ENCODE measurements around the gene SCNN1A. TPM values are rescaled to one million over a fixed set of nuclear protein-coding genes. Genes with fewer than 3 reads are reported as not detected.

Gene SCNN1A
- polyA plus RNA-seq, 1 experiment = 0.36 TPM

DNA sequence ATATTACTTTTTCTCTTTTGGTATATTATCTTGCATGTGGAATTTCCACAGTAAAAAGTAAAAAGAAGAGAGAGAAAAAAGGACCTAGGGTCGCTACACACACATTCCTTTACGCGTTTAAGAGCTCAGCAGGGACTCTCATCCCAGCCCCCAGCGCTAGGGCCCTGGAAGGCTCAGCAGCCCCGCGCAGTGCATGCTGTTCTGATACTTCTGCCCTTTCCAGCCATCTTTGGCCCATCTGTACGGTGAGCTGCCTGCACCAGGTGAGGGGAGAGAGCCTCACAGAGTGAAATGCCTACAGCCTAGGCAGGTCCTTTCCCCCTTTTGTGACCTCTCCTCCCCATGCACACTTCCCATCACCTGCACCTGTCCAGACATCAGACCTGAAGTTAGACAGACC, 7.0 kb upstream of the SCNN1A start:
- CTCF ChIA-PET = interaction anchor here (0.7 to 2.0 kb wide), 3 partner anchors 22 to 86 kb away, joined by 3 to 8 read pairs (median 4); no protein-coding TSS in a partner anchor
- Histone ChIP-seq H3K4me3 (ENCODE audit: low read depth, low read length) (no peak overlapping the region), H3K27me3 (ENCODE audit: control insufficient read depth, insufficient read depth, low read length) (no peaks in the 10 kb centered on the region), H3K36me3 (ENCODE audit: control insufficient read depth, insufficient read depth, low read length) (peaks cover 7% of the 10 kb centered on the region)
- TF ChIP-seq, protein P1, sequence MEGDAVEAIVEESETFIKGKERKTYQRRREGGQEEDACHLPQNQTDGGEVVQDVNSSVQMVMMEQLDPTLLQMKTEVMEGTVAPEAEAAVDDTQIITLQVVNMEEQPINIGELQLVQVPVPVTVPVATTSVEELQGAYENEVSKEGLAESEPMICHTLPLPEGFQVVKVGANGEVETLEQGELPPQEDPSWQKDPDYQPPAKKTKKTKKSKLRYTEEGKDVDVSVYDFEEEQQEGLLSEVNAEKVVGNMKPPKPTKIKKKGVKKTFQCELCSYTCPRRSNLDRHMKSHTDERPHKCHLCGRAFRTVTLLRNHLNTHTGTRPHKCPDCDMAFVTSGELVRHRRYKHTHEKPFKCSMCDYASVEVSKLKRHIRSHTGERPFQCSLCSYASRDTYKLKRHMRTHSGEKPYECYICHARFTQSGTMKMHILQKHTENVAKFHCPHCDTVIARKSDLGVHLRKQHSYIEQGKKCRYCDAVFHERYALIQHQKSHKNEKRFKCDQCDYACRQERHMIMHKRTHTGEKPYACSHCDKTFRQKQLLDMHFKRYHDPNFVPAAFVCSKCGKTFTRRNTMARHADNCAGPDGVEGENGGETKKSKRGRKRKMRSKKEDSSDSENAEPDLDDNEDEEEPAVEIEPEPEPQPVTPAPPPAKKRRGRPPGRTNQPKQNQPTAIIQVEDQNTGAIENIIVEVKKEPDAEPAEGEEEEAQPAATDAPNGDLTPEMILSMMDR (IDR thresholded peaks at IDR 0.05; ENCODE audit: insufficient read depth, low read depth, low read length) = no peak
- no peak for DNase-seq (ENCODE audit: low read depth)
- POLR2A ChIA-PET = no interaction called here

DNA sequence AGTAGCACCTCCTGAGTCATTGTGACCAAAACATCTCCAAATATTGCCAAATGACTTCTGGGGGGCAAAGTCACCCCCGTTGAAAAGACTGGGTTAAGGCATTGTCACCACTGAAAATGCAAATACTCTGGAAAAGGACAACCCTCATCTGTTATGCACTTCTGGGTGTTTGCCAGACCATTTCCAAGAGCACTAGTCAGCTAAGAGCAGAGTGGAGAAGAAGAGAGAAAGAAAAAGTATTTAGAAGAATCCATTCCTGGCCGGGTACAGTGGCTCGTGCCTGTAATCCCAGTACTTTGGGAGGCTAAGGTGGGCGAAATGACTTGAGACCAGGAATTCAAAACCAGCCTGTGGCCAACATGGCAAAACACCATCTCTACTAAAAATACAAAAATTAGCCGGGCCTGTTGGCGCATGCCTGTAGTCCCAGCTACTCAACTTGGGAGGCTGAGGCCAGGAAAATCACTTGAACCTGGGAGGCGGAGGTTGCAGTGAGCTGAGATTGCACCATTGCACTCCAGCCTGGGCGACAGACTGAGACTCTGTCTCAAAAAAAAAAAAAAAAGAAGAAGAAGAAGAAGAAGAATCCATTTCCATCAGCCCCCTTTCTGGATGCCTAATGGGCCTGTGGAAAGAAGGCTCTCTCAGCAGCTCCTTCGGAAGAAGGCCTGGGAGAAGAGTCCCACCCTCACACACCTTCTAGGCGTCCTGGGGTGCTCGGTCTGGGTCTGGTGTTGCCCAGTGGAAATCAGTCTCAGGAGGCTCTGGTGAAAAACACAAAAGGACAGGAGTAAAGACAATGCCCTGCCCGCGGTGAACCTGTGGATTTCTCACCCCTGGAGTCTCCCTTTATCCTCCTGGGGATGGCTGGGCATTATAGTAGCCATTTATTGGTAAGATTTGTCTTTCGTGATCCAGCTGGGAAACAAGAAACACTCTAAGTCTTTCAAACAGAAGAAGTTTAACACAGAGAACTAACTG, 5.1 kb upstream of the SCNN1A start:
- peaks cover 1% of the 10 kb centered on the region for H3K36me3 ChIP-seq (ENCODE audit: control insufficient read depth, insufficient read depth, low read length)
- TF ChIP-seq, protein P1 (IDR thresholded peaks at IDR 0.05; ENCODE audit: insufficient read depth, low read depth, low read length) = no peak
- ChIA-PET POLR2A (no interaction called here), CTCF (interaction anchor here (0.8 to 1.0 kb wide), 2 partner anchors 10 to 45 kb away, joined by 3 read pairs; no protein-coding TSS in a partner anchor)
- no peaks in the 10 kb centered on the region for H3K27me3 ChIP-seq (ENCODE audit: control insufficient read depth, insufficient read depth, low read length)
- no peak for DNase-seq (ENCODE audit: low read depth)
- no peak overlapping the region for H3K4me3 ChIP-seq (ENCODE audit: low read depth, low read length)

DNA sequence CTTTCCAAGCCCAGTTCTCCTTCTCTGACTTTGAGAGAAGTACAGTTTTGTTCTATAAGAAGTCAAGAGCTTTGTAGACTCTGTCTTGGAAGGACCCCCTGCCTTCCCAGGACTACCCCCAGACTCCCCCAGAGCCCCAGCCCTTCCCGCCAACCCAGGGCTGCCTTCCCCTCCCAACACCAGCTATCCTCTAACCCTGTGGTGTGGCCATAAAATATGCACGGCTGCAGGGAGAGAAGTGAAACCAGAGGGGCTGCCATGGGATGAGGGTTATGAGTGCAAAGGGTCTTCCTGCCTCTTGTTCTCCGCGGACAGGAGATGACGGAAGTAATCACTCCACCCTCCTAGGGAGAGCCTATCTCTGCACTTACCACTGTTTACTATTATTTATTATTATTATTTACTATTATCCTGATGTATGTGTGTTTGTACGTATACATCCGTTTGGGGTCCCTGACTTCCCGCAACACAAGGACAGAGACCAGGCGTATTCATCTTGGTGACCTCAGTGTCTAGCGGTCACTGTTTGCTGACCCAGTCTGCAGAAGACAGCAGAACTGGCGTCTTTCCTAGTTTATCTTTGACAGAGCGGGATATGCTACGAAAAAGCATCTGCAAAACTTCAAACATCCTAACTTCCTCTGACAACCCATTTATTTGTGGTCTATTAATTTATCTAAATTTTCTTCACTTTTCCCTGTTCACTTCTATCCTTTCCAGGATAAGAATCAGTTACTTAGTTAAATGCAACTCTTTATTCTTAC, 3.5 kb upstream of the SCNN1A start:
- ChIA-PET CTCF (interaction anchor here (1.0 kb wide), 1 partner anchor 8 kb away, joined by 3 read pairs; no protein-coding TSS in a partner anchor), POLR2A (no interaction called here)
- TF ChIP-seq, protein P1 (IDR thresholded peaks at IDR 0.05; ENCODE audit: insufficient read depth, low read depth, low read length) = no peak
- H3K27me3 ChIP-seq (ENCODE audit: control insufficient read depth, insufficient read depth, low read length) = no peaks in the 10 kb centered on the region
- H3K4me3 ChIP-seq (ENCODE audit: low read depth, low read length) = no peak overlapping the region
- no peaks in the 10 kb centered on the region for H3K36me3 ChIP-seq (ENCODE audit: control insufficient read depth, insufficient read depth, low read length)
- DNase-seq (ENCODE audit: low read depth) = no peak

DNA sequence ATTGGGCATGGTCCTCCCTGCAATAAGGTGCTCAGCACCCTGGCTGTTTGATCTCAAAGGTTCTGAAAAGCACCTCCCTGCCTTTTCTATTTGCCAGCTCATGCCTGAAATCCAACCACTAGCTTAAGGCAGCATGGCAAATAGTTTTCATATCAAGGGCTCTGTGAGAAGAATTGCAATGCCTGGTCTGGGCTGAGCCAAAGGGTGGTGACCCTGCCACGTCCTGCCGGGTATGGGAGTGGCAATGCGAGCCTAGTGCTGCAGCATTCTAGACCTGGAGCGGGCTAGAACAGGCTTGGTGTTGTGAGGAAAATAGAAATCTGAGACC, 2.3 kb upstream of the SCNN1A start:
- ChIA-PET CTCF (no interaction called here), POLR2A (interaction anchor here (0.5 kb wide), 1 partner anchor 93 kb away, joined by 5 read pairs; no protein-coding TSS in a partner anchor)
- TF ChIP-seq, protein P1 (IDR thresholded peaks at IDR 0.05; ENCODE audit: insufficient read depth, low read depth, low read length) = no peak
- no peaks in the 10 kb centered on the region for H3K27me3 ChIP-seq (ENCODE audit: control insufficient read depth, insufficient read depth, low read length)
- no peaks in the 10 kb centered on the region for H3K36me3 ChIP-seq (ENCODE audit: control insufficient read depth, insufficient read depth, low read length)
- no peak for DNase-seq (ENCODE audit: low read depth)
- no peak overlapping the region for H3K4me3 ChIP-seq (ENCODE audit: low read depth, low read length)
